ENCODE results near the gene INTS7. TPM values are rescaled to one million over a fixed set of nuclear protein-coding genes. Genes with fewer than 3 reads are reported as not detected.

The INTS7 gene
- total and polyA plus RNA-seq, 11 donors = 3.6 to 12.9 (median 9.1) TPM

DNA sequence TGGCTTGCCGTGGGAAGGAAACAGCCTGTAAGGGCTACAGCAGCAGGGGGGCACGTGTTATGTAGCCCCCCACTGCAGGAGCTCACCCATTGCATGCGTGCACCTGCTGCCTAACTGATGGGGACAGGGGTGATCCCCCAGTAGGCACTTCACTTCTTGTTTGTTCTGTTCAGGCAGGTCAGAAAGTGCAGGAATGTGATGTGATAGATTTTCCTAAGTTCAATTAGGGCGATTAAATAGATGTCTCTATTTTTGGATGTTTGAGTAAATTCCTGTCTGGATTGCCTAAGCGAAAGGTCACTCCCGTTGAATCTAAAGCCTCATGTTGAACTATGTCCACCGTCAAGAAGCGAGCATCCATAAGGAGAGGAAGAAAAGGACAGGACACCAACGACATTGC is 126.0 kb downstream of the INTS7 start:
- no peak overlapping the region for H3K27ac ChIP-seq
- ATAC-seq (no peak), DNase-seq (no peak)
- intact Hi-C loops (cut with DNase I) = no loop called here
- H3K9me3 ChIP-seq = no peaks in the 10 kb centered on the region
- 67 to 77% (median 69%) methylated on average over 9 of the region's 9 CpGs for WGBS, 4 donors
- H3K36me3 ChIP-seq = no peaks in the 10 kb centered on the region
- TF ChIP-seq, protein P1, sequence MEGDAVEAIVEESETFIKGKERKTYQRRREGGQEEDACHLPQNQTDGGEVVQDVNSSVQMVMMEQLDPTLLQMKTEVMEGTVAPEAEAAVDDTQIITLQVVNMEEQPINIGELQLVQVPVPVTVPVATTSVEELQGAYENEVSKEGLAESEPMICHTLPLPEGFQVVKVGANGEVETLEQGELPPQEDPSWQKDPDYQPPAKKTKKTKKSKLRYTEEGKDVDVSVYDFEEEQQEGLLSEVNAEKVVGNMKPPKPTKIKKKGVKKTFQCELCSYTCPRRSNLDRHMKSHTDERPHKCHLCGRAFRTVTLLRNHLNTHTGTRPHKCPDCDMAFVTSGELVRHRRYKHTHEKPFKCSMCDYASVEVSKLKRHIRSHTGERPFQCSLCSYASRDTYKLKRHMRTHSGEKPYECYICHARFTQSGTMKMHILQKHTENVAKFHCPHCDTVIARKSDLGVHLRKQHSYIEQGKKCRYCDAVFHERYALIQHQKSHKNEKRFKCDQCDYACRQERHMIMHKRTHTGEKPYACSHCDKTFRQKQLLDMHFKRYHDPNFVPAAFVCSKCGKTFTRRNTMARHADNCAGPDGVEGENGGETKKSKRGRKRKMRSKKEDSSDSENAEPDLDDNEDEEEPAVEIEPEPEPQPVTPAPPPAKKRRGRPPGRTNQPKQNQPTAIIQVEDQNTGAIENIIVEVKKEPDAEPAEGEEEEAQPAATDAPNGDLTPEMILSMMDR (IDR thresholded peaks at IDR 0.05) = no peak
- no peak for TF ChIP-seq POLR2A (IDR thresholded peaks at IDR 0.05)
- H3K27me3 ChIP-seq = no peaks in the 10 kb centered on the region
- no peak overlapping the region for H3K4me3 ChIP-seq
- H3K4me1 ChIP-seq = peaks cover 0 to 28% (median 0%) of the 10 kb centered on the region in 12 donors

DNA sequence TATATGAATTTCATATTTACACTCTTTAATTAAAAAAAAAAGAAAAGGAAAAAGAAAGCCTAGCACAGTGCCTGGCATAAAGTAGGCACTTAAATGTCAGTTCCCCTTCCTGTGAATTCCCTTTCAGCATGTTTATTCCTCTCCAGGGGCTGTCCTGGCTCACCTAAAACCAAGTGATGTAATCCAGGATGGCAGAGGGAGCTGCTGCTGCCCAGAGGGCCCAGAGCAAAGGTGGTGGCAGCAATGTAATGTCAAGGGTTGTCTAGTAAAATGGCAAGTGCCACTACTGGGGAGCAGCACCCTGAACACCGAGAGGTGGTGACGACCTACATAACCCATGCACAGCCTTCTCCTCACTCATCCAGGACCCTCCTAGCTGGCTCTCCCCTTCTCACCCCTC is 126.4 kb downstream of the INTS7 start:
- 57 to 85% (median 74%) methylated on average over 2 of the region's 2 CpGs for WGBS, 4 donors
- Histone ChIP-seq H3K9me3 (no peaks in the 10 kb centered on the region), H3K27me3 (no peaks in the 10 kb centered on the region), H3K36me3 (no peaks in the 10 kb centered on the region), H3K4me1 (peaks cover 0 to 28% (median 0%) of the 10 kb centered on the region in 12 donors), H3K27ac (peak overlapping the region in 1 of 12 donors; percentile 58), H3K4me3 (no peak overlapping the region)
- TF ChIP-seq POLR2A (IDR thresholded peaks at IDR 0.05) = no peak
- TF ChIP-seq, protein P1 (IDR thresholded peaks at IDR 0.05) = no peak
- no peak for DNase-seq
- intact Hi-C loops (cut with DNase I) = no loop called here
- no peak for ATAC-seq

DNA sequence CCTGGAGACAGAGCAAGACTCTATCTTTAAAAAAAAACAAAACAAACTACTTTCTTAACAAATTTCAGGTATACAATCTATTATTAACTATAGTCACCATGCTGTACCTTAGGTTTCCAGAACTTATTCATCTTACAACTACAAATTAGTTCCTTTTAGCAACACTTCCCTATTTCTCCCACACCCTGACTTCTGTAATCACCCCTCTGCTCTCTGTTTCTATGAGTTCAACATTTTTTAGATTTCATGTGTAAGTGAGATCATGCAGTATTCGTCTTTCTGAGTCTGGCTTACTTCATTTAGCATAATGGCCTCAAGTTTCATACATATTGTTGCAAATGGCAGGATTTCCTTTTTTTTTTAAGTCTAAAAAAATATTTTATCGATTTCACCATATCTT is 126.9 kb downstream of the INTS7 start:
- DNase-seq = no peak
- ATAC-seq = no peak
- WGBS, 4 donors = 55 to 60% (median 59%) methylated on average over 2 of the region's 2 CpGs
- peak overlapping the region in 1 of 12 donors; percentile 58 for H3K27ac ChIP-seq
- H3K36me3 ChIP-seq = no peaks in the 10 kb centered on the region
- H3K9me3 ChIP-seq = no peaks in the 10 kb centered on the region
- peaks cover 0 to 32% (median 0%) of the 10 kb centered on the region in 12 donors for H3K4me1 ChIP-seq
- H3K27me3 ChIP-seq = no peaks in the 10 kb centered on the region
- intact Hi-C loops (cut with DNase I) = no loop called here
- no peak for TF ChIP-seq POLR2A (IDR thresholded peaks at IDR 0.05)
- TF ChIP-seq, protein P1 (IDR thresholded peaks at IDR 0.05) = no peak
- no peak overlapping the region for H3K4me3 ChIP-seq

DNA sequence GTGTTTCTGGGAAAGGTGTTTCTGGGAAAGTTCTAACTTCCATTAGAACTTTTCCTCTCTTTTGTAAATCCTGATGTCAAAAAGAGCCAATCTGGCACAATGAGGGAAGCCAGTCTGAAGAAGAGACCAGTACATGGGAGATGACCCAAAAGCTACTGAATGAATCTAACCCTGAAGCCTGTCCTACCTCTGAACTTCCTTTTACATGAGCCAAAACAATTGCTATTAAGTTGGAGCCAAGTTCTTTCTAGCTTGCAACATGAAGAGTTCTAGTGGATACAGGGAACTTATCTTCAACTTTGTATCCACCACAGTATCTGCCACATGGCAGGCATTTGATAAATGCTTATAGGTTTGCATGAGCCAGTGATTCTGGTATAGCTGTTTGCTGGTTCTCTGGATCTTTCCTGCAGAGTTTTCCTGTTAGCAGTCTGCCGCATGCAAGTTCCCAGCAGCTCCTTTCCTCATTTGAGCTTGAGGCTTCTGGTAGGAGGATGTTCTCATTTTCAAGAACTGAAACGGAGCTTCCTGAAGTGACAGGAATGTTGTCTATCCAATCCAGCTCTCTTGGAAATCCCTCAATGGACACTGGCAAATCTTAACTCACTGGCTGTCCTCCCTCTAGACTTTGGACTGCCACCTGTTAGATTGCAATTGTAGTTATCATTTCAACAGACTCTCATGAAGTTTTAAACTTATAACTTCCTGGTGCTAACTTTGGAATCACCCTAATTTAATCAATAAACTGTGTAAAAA is 131.7 kb downstream of the INTS7 start:
- H3K36me3 ChIP-seq = no peaks in the 10 kb centered on the region
- no peak overlapping the region for H3K4me3 ChIP-seq
- WGBS, 4 donors = 40 to 60% (median 46%) methylated on average over 2 of the region's 2 CpGs
- ATAC-seq (no peak), DNase-seq (no peak)
- H3K27me3 ChIP-seq = no peaks in the 10 kb centered on the region
- H3K4me1 ChIP-seq = peaks cover 0 to 16% (median 0%) of the 10 kb centered on the region in 12 donors
- intact Hi-C loops (cut with DNase I) = no loop called here
- TF ChIP-seq POLR2A (IDR thresholded peaks at IDR 0.05) = no peak
- TF ChIP-seq, protein P1 (IDR thresholded peaks at IDR 0.05) = no peak
- peak overlapping the region in 1 of 12 donors; percentile 23 for H3K27ac ChIP-seq
- no peaks in the 10 kb centered on the region for H3K9me3 ChIP-seq
